ENCODE measurements around the gene ASCC3. TPM values are rescaled to one million over a fixed set of nuclear protein-coding genes. Genes with fewer than 3 reads are reported as not detected.

ASCC3 gene
- total and polyA plus RNA-seq, 2 of the 4 experiments (the other 2 are of a cell fraction): 25.8 to 104 TPM

- no peak overlapping the region for H2AK9ac ChIP-seq (replicated peaks; ENCODE audit: low read depth, low read length, poor library complexity)
- no peak overlapping the region for H4K8ac ChIP-seq (ENCODE audit: low read depth in 2 of 2, low read length in 2 of 2)
- no peak overlapping the region for H3K9ac ChIP-seq (ENCODE audit: low read depth, low read length)
- no CpG with 5 or more reads among the region's 3 CpGs for WGBS, 2 experiments (ENCODE audit: extremely low coverage in 2 of 2, insufficient read length in 1 of 2)
- H2AK5ac ChIP-seq (ENCODE audit: low read depth, low read length): no peak overlapping the region
- H4K20me1 ChIP-seq (ENCODE audit: insufficient read depth, low read length): no peaks in the 10 kb centered on the region
- H3K9me1 ChIP-seq (ENCODE audit: insufficient read depth, low read length): no peaks in the 10 kb centered on the region
- TF ChIP-seq MAZ (IDR thresholded peaks at IDR 0.05; ENCODE audit: borderline replicate concordance, low read depth, low read length) (no peak), MXI1 (IDR thresholded peaks at IDR 0.05; ENCODE audit: borderline replicate concordance, low read depth, low read length) (no peak)
- H3K27me3 ChIP-seq (ENCODE audit: control insufficient read depth, insufficient read depth, low read length): no peaks in the 10 kb centered on the region
- H3K36me3 ChIP-seq (ENCODE audit: control insufficient read depth, insufficient read depth, low read length): no peaks in the 10 kb centered on the region
- H3K4ac ChIP-seq (ENCODE audit: low read depth, low read length): no peak overlapping the region
- H2BK120ac ChIP-seq (ENCODE audit: low read depth, low read length): no peak overlapping the region
- ChIA-PET POLR2A (ENCODE audit: unreplicated experiment) (interaction anchor here (0.6 kb wide), 1 partner anchor 11 kb away, joined by 25 read pairs; no protein-coding TSS in a partner anchor), CTCF (no interaction called here)
- dilution Hi-C loops (cut with HindIII; ENCODE audit: low sequenced_read_pairs, unreplicated experiment) (no loop called here), intact Hi-C loops (cut with micrococcal nuclease) (no loop called here), in situ Hi-C loops (cut with MboI; ENCODE audit: low sequenced_read_pairs) (no loop called here)
- ATAC-seq (ENCODE audit: low read depth) (no peak), DNase-seq (no peak)
- no peak overlapping the region for H3K23ac ChIP-seq (ENCODE audit: low read depth, low read length)
- no peak overlapping the region for H3K4me3 ChIP-seq (ENCODE audit: insufficient read depth, low read depth, low read length)
- H4K91ac ChIP-seq (ENCODE audit: insufficient read depth, low read depth, low read length): no peak overlapping the region
- no peaks in the 10 kb centered on the region for H3K79me1 ChIP-seq (ENCODE audit: low read depth in 1 of 2, low read length in 2 of 2)
- H4K5ac ChIP-seq (ENCODE audit: low read depth, low read length): no peak overlapping the region
- no peak overlapping the region for H3K4me2 ChIP-seq (ENCODE audit: low read depth, low read length)
- no TSS peak for BruUV-seq (replicated peaks)
- H3K18ac ChIP-seq (ENCODE audit: low read depth, low read length): no peak overlapping the region
- no peaks in the 10 kb centered on the region for H3K4me1 ChIP-seq (ENCODE audit: control insufficient read depth, insufficient read depth, low read length)
- no peak overlapping the region for H3K14ac ChIP-seq (replicated peaks; ENCODE audit: low read depth, low read length)
- H2BK20ac ChIP-seq (ENCODE audit: low read depth, low read length): no peak overlapping the region
- H2AFZ ChIP-seq (replicated peaks; ENCODE audit: low read length, poor library complexity): no peak overlapping the region
- no peak overlapping the region for H3K56ac ChIP-seq (ENCODE audit: extremely low read depth, insufficient read depth, low read length)
- H3K27ac ChIP-seq (ENCODE audit: insufficient read depth, low read length): no peak overlapping the region
- H2BK5ac ChIP-seq (ENCODE audit: low read depth, low read length, poor library complexity, severe bottlenecking): no peak overlapping the region
- no peaks in the 10 kb centered on the region for H3K9me3 ChIP-seq (ENCODE audit: control insufficient read depth, insufficient read depth, low read length)
- no peak overlapping the region for H2BK15ac ChIP-seq (ENCODE audit: low read depth, low read length)
Observed at GRCh38 chr6:100915876-100916275, 34.7 kb upstream of the ASCC3 start.
